PFSK-1 (cell line): Measurements from ENCODE around the gene AGPAT3.

ENCODE experiments used
- POLR2AphosphoS5 ChIP-seq: IDR thresholded peaks from 2 replicates; pipeline ENCODE4 v1.6.1; 2012; ENCODE audit warnings: low read depth, mild to moderate bottlenecking, control low read depth, low read length, moderate library complexity
- TF ChIP-seq, protein P1 (sequence below), 2 experiments: IDR thresholded peaks; 2 replicates each; pipeline versions ENCODE4 v1.6.1 to v1.8.0; 2011 to 2012; ENCODE audit warnings: low read depth in 2 of 2, low read length in 2 of 2, control low read depth in 1 of 2, inconsistent platforms in 1 of 2, mild to moderate bottlenecking in 1 of 2, moderate library complexity in 1 of 2; ENCODE audit not compliant: insufficient read depth in 1 of 2

DNA sequence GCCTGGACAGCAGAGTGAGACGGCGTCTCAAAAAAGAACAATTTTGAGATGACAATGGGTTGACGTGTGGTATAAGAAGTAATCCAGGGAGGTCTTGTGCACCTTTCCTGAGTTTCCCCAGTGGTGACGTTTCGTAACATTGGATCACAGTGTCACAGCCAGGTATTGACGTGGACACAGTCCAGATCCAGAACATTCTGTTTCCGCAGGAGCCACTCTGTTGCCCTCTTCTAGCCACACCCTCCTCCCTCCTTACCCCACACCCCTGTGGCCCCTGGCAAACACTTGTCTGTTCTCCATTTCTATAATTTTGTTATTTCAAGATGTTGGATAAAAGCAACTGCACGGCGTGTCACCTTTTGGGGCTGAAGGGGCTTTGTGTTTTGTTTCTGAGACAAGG lies 140.6 kb downstream of the AGPAT3 start:
- TF ChIP-seq, protein P1, sequence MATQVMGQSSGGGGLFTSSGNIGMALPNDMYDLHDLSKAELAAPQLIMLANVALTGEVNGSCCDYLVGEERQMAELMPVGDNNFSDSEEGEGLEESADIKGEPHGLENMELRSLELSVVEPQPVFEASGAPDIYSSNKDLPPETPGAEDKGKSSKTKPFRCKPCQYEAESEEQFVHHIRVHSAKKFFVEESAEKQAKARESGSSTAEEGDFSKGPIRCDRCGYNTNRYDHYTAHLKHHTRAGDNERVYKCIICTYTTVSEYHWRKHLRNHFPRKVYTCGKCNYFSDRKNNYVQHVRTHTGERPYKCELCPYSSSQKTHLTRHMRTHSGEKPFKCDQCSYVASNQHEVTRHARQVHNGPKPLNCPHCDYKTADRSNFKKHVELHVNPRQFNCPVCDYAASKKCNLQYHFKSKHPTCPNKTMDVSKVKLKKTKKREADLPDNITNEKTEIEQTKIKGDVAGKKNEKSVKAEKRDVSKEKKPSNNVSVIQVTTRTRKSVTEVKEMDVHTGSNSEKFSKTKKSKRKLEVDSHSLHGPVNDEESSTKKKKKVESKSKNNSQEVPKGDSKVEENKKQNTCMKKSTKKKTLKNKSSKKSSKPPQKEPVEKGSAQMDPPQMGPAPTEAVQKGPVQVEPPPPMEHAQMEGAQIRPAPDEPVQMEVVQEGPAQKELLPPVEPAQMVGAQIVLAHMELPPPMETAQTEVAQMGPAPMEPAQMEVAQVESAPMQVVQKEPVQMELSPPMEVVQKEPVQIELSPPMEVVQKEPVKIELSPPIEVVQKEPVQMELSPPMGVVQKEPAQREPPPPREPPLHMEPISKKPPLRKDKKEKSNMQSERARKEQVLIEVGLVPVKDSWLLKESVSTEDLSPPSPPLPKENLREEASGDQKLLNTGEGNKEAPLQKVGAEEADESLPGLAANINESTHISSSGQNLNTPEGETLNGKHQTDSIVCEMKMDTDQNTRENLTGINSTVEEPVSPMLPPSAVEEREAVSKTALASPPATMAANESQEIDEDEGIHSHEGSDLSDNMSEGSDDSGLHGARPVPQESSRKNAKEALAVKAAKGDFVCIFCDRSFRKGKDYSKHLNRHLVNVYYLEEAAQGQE (IDR thresholded peaks at IDR 0.05; ENCODE audit: insufficient read depth in 1 of 2, low read depth in 2 of 2, low read length in 2 of 2): no peak
- TF ChIP-seq POLR2AphosphoS5: no peak
